Stomach smooth muscle (tissue), 2 donors: Measurements from ENCODE around the gene C2orf81.

ENCODE experiments used
- H3K27ac ChIP-seq: one replicate; pipeline ENCODE4 v1.7.0; 2013; ENCODE audit warnings: mild to moderate bottlenecking, low read length, inconsistent platforms
- H3K27me3 ChIP-seq, 2 donors: one replicate each; pipeline ENCODE4 v1.7.0; 2013; ENCODE audit warnings: low read length in 2 of 2; ENCODE audit not compliant: insufficient read depth in 2 of 2, control insufficient read depth in 1 of 2
- H3K36me3 ChIP-seq, 2 donors: one replicate each; pipeline ENCODE4 v1.7.0; 2013; ENCODE audit warnings: low read length in 2 of 2; ENCODE audit not compliant: control insufficient read depth in 2 of 2, insufficient read depth in 2 of 2
- H3K4me1 ChIP-seq: one replicate; pipeline ENCODE4 v1.7.0; 2013; ENCODE audit warnings: low read length; ENCODE audit not compliant: control insufficient read depth, insufficient read depth
- H3K4me3 ChIP-seq, 2 donors: one replicate each; pipeline ENCODE4 v1.7.0; 2013; ENCODE audit warnings: low read length in 2 of 2
- H3K9ac ChIP-seq, 2 donors: one replicate each; pipeline ENCODE4 v1.7.0; 2013; ENCODE audit warnings: low read length in 2 of 2, mild to moderate bottlenecking in 1 of 2
- H3K9me3 ChIP-seq, 2 donors: one replicate each; pipeline ENCODE4 v1.7.0; 2013; ENCODE audit warnings: low read length in 2 of 2; ENCODE audit not compliant: control insufficient read depth in 2 of 2
- donor health status: healthy.
- donor health status: Pancreatic carcinoma.

Gene C2orf81

GRCh38 chr2:74387346-74387745 lies 34.1 kb downstream of the C2orf81 start:
- Histone ChIP-seq H3K27ac (no peak overlapping the region), H3K4me1 (peaks cover 11% of the 10 kb centered on the region), H3K9ac (no peak overlapping the region), H3K9me3 (no peaks in the 10 kb centered on the region), H3K36me3 (peaks cover 0 to 4% of the 10 kb centered on the region in 2 donors), H3K4me3 (no peak overlapping the region), H3K27me3 (no peaks in the 10 kb centered on the region)

GRCh38 chr2:74385396-74385795 lies 36.0 kb downstream of the C2orf81 start:
- no peak overlapping the region for H3K4me3 ChIP-seq
- H3K36me3 ChIP-seq: peaks cover 0 to 4% of the 10 kb centered on the region in 2 donors
- no peak overlapping the region for H3K27ac ChIP-seq
- no peaks in the 10 kb centered on the region for H3K27me3 ChIP-seq
- no peak overlapping the region for H3K9ac ChIP-seq
- peaks cover 17% of the 10 kb centered on the region for H3K4me1 ChIP-seq
- H3K9me3 ChIP-seq: no peaks in the 10 kb centered on the region

DNA sequence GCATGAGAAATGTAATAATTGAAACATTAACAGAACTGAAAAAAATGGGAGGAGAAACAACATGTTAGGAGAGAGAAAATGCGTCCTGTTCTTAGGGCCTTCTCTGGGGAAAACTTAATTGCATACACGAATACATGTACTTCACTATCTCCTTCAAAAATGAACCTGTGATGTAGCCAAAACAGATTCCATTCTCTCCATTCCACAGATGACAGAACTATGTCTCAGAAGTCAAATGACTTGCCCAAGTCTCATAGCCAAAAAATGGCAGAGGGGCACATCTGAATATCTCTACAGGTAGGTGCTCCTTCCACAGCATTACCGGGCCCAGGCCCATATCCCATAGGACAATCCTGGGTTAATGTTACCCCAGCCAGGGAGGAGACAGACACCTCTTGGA lies 37.4 kb downstream of the C2orf81 start:
- Histone ChIP-seq H3K4me3 (no peak overlapping the region), H3K9me3 (no peaks in the 10 kb centered on the region), H3K9ac (no peak overlapping the region), H3K4me1 (peaks cover 28% of the 10 kb centered on the region), H3K36me3 (peaks cover 0 to 4% of the 10 kb centered on the region in 2 donors), H3K27me3 (no peaks in the 10 kb centered on the region), H3K27ac (no peak overlapping the region)

GRCh38 chr2:74383254-74383653 lies 38.2 kb downstream of the C2orf81 start:
- Histone ChIP-seq H3K27ac (no peak overlapping the region), H3K4me1 (peaks cover 30% of the 10 kb centered on the region), H3K4me3 (no peak overlapping the region), H3K36me3 (peaks cover 0 to 4% of the 10 kb centered on the region in 2 donors), H3K9me3 (no peaks in the 10 kb centered on the region), H3K27me3 (no peaks in the 10 kb centered on the region), H3K9ac (no peak overlapping the region)

GRCh38 chr2:74381751-74382150 lies 39.7 kb downstream of the C2orf81 start:
- H3K4me1 ChIP-seq: peaks cover 30% of the 10 kb centered on the region
- no peaks in the 10 kb centered on the region for H3K9me3 ChIP-seq
- H3K27me3 ChIP-seq: no peaks in the 10 kb centered on the region
- H3K9ac ChIP-seq: no peak overlapping the region
- peaks cover 9 to 18% of the 10 kb centered on the region in 2 donors for H3K36me3 ChIP-seq
- no peak overlapping the region for H3K4me3 ChIP-seq
- no peak overlapping the region for H3K27ac ChIP-seq

GRCh38 chr2:74379851-74380789 lies 41.3 kb downstream of the C2orf81 start, which contains the start of gene DCTN1:
TSS of gene DCTN1 (minus strand) at chr2:74380311. CDS start at chr2:74380037, 274 bp downstream.
- no peak within 1 kb of the TSS for H3K27ac ChIP-seq
- peaks cover 16 to 22% of the 10 kb centered on the region in 2 donors for H3K36me3 ChIP-seq
- H3K4me1 ChIP-seq: peaks cover 34% of the 10 kb centered on the region
- no peaks in the 10 kb centered on the region for H3K9me3 ChIP-seq
- peak within 1 kb of the TSS; percentile 49 to 76 for H3K4me3 ChIP-seq
- peak within 1 kb of the TSS; percentile 58 to 73 for H3K9ac ChIP-seq
- no peaks in the 10 kb centered on the region for H3K27me3 ChIP-seq

- no peaks in the 10 kb centered on the region for H3K9me3 ChIP-seq
- no peak overlapping the region for H3K9ac ChIP-seq
- H3K27me3 ChIP-seq: no peaks in the 10 kb centered on the region
- H3K36me3 ChIP-seq: peaks cover 16 to 21% of the 10 kb centered on the region in 2 donors
- no peak overlapping the region for H3K4me3 ChIP-seq
- H3K27ac ChIP-seq: no peak overlapping the region
- H3K4me1 ChIP-seq: peaks cover 54% of the 10 kb centered on the region
Observed at GRCh38 chr2:74378007-74378406, 43.4 kb downstream of the C2orf81 start.

GRCh38 chr2:74375838-74376237 lies 45.6 kb downstream of the C2orf81 start:
- Histone ChIP-seq H3K4me1 (peaks cover 53% of the 10 kb centered on the region), H3K9ac (no peak overlapping the region), H3K27me3 (no peaks in the 10 kb centered on the region), H3K27ac (no peak overlapping the region), H3K4me3 (no peak overlapping the region), H3K36me3 (peaks cover 20 to 25% of the 10 kb centered on the region in 2 donors), H3K9me3 (no peaks in the 10 kb centered on the region)

DNA sequence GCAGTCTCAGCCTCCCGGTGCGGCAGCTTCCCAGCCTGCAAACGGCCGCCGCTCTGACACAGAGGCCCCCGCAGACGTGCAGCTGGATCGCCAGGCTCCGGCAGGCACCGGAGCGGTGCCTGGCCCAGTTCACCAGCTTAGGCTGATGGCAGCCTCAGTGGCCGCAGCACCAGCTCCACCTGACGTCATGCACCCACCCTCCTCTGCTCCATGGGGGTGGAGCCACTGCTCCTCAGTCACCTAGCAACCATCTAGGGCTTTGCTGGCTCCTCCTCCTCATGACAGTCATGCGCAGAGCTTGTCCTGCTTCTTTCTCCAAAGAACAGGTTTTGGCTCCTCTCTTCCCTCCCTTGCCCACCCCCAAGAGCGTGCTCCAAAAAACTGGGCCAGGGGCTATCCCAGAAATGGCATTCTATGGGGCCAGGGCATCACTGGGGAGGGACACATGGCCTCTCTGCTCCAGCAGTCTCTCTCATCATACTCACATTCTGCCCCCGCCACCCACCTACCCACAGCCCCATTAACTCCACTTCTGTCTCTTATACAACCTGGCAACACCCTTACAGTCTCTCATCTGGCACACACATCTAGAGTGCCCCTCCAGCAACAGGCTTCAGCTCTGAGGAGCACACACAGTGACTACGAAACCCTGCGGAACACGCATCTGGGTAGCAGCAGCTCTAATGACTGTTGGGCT lies 46.8 kb downstream of the C2orf81 start:
- Histone ChIP-seq H3K36me3 (peaks cover 32 to 36% of the 10 kb centered on the region in 2 donors), H3K9me3 (no peaks in the 10 kb centered on the region), H3K27me3 (no peaks in the 10 kb centered on the region), H3K4me3 (peak overlapping the region; percentile 56 to 74), H3K27ac (peak overlapping the region; percentile 31), H3K4me1 (peaks cover 41% of the 10 kb centered on the region), H3K9ac (peak overlapping the region; percentile 52 to 80)

DNA sequence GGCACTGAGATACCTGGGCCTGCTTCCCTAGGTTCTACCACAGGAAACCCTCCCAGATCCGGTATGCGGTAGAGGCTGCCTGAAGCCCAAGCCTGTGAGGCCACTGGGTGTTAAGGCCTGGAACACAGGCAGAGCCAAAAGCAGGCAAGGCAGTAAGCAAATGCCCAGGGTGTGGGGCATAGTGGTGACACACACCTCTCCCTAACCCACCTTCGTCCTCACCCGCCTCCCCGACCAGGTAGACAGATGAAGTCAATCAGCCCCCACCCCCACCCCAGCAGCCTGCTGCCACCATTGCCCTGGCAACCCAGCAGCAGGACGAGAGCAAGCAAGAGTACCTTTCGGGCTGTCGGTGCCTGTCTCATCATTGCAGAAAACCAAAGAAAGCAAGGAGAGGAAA lies 47.4 kb downstream of the C2orf81 start:
- no peaks in the 10 kb centered on the region for H3K9me3 ChIP-seq
- H3K27me3 ChIP-seq: no peaks in the 10 kb centered on the region
- peaks cover 34% of the 10 kb centered on the region for H3K4me1 ChIP-seq
- H3K27ac ChIP-seq: peak overlapping the region; percentile 31
- H3K4me3 ChIP-seq: peak overlapping the region; percentile 56 to 74
- H3K9ac ChIP-seq: peak overlapping the region; percentile 52 to 80
- H3K36me3 ChIP-seq: peaks cover 36 to 41% of the 10 kb centered on the region in 2 donors
